GM12892 (cell line): Measurements from ENCODE around the gene MAPRE3. TPM values are rescaled to one million over a fixed set of nuclear protein-coding genes. Genes with fewer than 3 reads are reported as not detected.
"Not testable (repeated sequence)": the region's sequence is repeated elsewhere in the genome, so short reads cannot be mapped to it uniquely, and the experiment has no call there.

ENCODE experiments used
- DNase-seq: peaks from one replicate; pipeline ENCODE4 v3.0.0; 2011; ENCODE audit not compliant: insufficient read length
- FAIRE-seq: peaks from 2 replicates; lab custom pipeline; 2011; peaks lifted over from hg19 to GRCh38; lab: Jason Lieb, UNC
- POLR2A ChIP-seq: IDR thresholded peaks from 2 replicates; pipeline ENCODE4 v1.6.1; 2011; ENCODE audit warnings: low read depth, low read length, control low read depth
- POLR2AphosphoS5 ChIP-seq: IDR thresholded peaks from 2 replicates; pipeline ENCODE4 v1.6.1; 2011; ENCODE audit warnings: low read depth, low read length, control low read depth
- TAF1 ChIP-seq: IDR thresholded peaks from 2 replicates; pipeline ENCODE4 v1.6.1; 2011; ENCODE audit warnings: low read depth, mild to moderate bottlenecking, control low read depth, low read length, borderline replicate concordance
- polyA plus RNA-seq: library from polyadenylated mRNA; unstranded; fragments of >200 nt; gene quantifications from one replicate; pipeline ENCODE4 v1.2.1, GENCODE V29; 2012; ENCODE audit warnings: missing spikeins, inconsistent platforms; ENCODE audit not compliant: missing spikeins

The MAPRE3 gene
- polyA plus RNA-seq: 1.6 TPM

GRCh38 chr2:26970244-26970927 lies at the start of gene MAPRE3:
Gene MAPRE3, plus strand, starts transcription at chr2:26970637. Its CDS starts 51,582 bp downstream, at chr2:27022219.
- peak; percentile 88 for DNase-seq
- no peak for TF ChIP-seq POLR2A
- no peak for TF ChIP-seq TAF1
- TF ChIP-seq POLR2AphosphoS5: no peak
- peak; percentile 82 for FAIRE-seq

- DNase-seq (no peak), FAIRE-seq (no peak)
- TF ChIP-seq POLR2A: no peak
- TF ChIP-seq POLR2AphosphoS5: no peak
- no peak for TF ChIP-seq TAF1
Measured at GRCh38 chr2:26921323-26921722, 49.1 kb upstream of the MAPRE3 start.

- TF ChIP-seq POLR2A: no peak
- TF ChIP-seq POLR2AphosphoS5: no peak
- no peak for TF ChIP-seq TAF1
- DNase-seq (peak; percentile 38), FAIRE-seq (no peak)
Measured at GRCh38 chr2:26922405-26923188, 47.8 kb upstream of the MAPRE3 start.

- FAIRE-seq: not testable (repeated sequence)
Measured at GRCh38 chr2:26923189-26923466, 47.3 kb upstream of the MAPRE3 start.

GRCh38 chr2:26924731-26925099 lies 45.7 kb upstream of the MAPRE3 start:
- no peak for FAIRE-seq
- TF ChIP-seq POLR2A: no peak
- no peak for TF ChIP-seq TAF1
- no peak for TF ChIP-seq POLR2AphosphoS5
- no peak for DNase-seq

More at GRCh38 chr2:26923189-26923466, 47.3 kb upstream of the MAPRE3 start:
- DNase-seq: not testable (repeated sequence)

- FAIRE-seq (no peak), DNase-seq (no peak)
- TF ChIP-seq POLR2A (no peak), TAF1 (no peak), POLR2AphosphoS5 (no peak)
Measured at GRCh38 chr2:26925100-26925791, 45.2 kb upstream of the MAPRE3 start.

GRCh38 chr2:26927221-26927620 lies 43.2 kb upstream of the MAPRE3 start:
- FAIRE-seq (no peak), DNase-seq (no peak)
- TF ChIP-seq POLR2A (no peak), POLR2AphosphoS5 (no peak), TAF1 (no peak)

GRCh38 chr2:26932974-26933373 lies 37.5 kb upstream of the MAPRE3 start:
- DNase-seq: no peak
- FAIRE-seq: no peak
- no peak for TF ChIP-seq TAF1
- TF ChIP-seq POLR2A: no peak
- TF ChIP-seq POLR2AphosphoS5: no peak

- TF ChIP-seq TAF1: no peak
- TF ChIP-seq POLR2A: no peak
- TF ChIP-seq POLR2AphosphoS5: no peak
- DNase-seq (no peak), FAIRE-seq (no peak)
Measured at GRCh38 chr2:26933431-26934334, 36.8 kb upstream of the MAPRE3 start.

- FAIRE-seq (no peak), DNase-seq (no peak)
- TF ChIP-seq TAF1: no peak
- TF ChIP-seq POLR2AphosphoS5: no peak
- TF ChIP-seq POLR2A: no peak
Measured at GRCh38 chr2:26934335-26934724, 36.1 kb upstream of the MAPRE3 start.

- FAIRE-seq (no peak), DNase-seq (no peak)
- TF ChIP-seq TAF1 (no peak), POLR2A (no peak), POLR2AphosphoS5 (no peak)
Measured at GRCh38 chr2:26934985-26935384, 35.5 kb upstream of the MAPRE3 start.
